Fibroblast of skin of abdomen (primary cell): Measurements from ENCODE around the gene ACHE.
"Not testable (repeated sequence)": the region's sequence is repeated elsewhere in the genome, so short reads cannot be mapped to it uniquely, and the experiment has no call there.

Experiments used
- DNase-seq: peaks from one replicate; pipeline ENCODE4 v3.0.0-alpha.2; 2013

ACHE gene

GRCh38 chr7:100861616-100861985 is 34.1 kb downstream of the ACHE start:
- no peak for DNase-seq

- no peak for DNase-seq
Observed at GRCh38 chr7:100860702-100861615, 34.7 kb downstream of the ACHE start.

GRCh38 chr7:100859856-100860255 is 35.8 kb downstream of the ACHE start:
- DNase-seq, result no peak

GRCh38 chr7:100856871-100857282 is 38.8 kb downstream of the ACHE start:
- no peak for DNase-seq

- DNase-seq, result no peak
Observed at GRCh38 chr7:100855515-100855914, 40.2 kb downstream of the ACHE start.

GRCh38 chr7:100854899-100855298 is 40.8 kb downstream of the ACHE start:
- DNase-seq, result not testable (repeated sequence)

GRCh38 chr7:100854146-100854895 is 41.4 kb downstream of the ACHE start:
- DNase-seq, result no peak

- peak; percentile 92 for DNase-seq
Observed at GRCh38 chr7:100852048-100852872, 43.4 kb downstream of the ACHE start, which contains the start of gene SLC12A9. Gene SLC12A9 (plus strand): TSS chr7:100852713. CDS start chr7:100854198, 1,485 bp downstream.

GRCh38 chr7:100847360-100847759 is 48.3 kb downstream of the ACHE start:
- no peak for DNase-seq

GRCh38 chr7:100840470-100841100 is 55.1 kb downstream of the ACHE start:
- DNase-seq, result no peak
